Left ventricle myocardium superior (tissue), 1 donor: ENCODE measurements around the gene TMEM35B. TPM values are rescaled to one million over a fixed set of nuclear protein-coding genes. Genes with fewer than 3 reads are reported as not detected.
"Not testable (repeated sequence)": the region's sequence is repeated elsewhere in the genome, so short reads cannot be mapped to it uniquely, and the experiment has no call there.

ENCODE experiments used
- ATAC-seq: fragments of 200-7000 bp; cut with Tn5 transposase; one replicate; pipeline ENCODE4 v1.9.1; 2020; ENCODE audit warnings: mild to moderate bottlenecking, moderate library complexity
- DNase-seq: peaks from one replicate; pipeline ENCODE4 v3.0.0-alpha.2; 2020
- intact Hi-C: fragments of 100-400 bp; cut with micrococcal nuclease; formaldehyde crosslinking; loops from one replicate; pipeline ENCODE4 v1.11.0; 2022
- long read RNA-seq: library from polyadenylated mRNA; unstranded; transcript quantifications from one replicate; pipeline ENCODE4 v2.0.0, GENCODE V29; 2021
- total RNA-seq: library from RNA; stranded (reverse); fragmentation: NEBNext Ultra II Directional; extraction: Animal tissue kit (Norgen Biotek cat#: 25700); gene quantifications from one replicate; pipeline ENCODE4 v1.2.1, GENCODE V29; 2021
- donor health status: DM: no; HTN: yes; CAD: no; lungs with severe emphysema.

TMEM35B gene
- total RNA-seq: 7.8 TPM
- long read RNA-seq, transcript TMEM35B-201 (3 exons, 922 nt): major isoform, 11 of 11 reads
- long read RNA-seq, partial matches to known transcripts: 0 of 11 reads
- long read RNA-seq, other reads (novel, unspliced or antisense): 0 of 11 reads

- ATAC-seq: peak; percentile 95
- intact Hi-C loops: no loop called here
- DNase-seq: peak; percentile 87
Observed at GRCh38 chr1:34984793-34985608, at the start of gene TMEM35B. TSS of gene TMEM35B (minus strand) at chr1:34985347. CDS start at chr1:34985305, 42 bp downstream.

GRCh38 chr1:35033346-35033745, 48.2 kb upstream of the TMEM35B start:
- ATAC-seq (no peak), DNase-seq (no peak)
- intact Hi-C loops: no loop called here

GRCh38 chr1:35032384-35032739, 47.2 kb upstream of the TMEM35B start:
- intact Hi-C loops: no loop called here
- DNase-seq (no peak), ATAC-seq (no peak)

- ATAC-seq: peak; percentile 52
- intact Hi-C loops: no loop called here
Observed at GRCh38 chr1:35030756-35031446, 45.8 kb upstream of the TMEM35B start.

GRCh38 chr1:35030338-35030737, 45.2 kb upstream of the TMEM35B start:
- intact Hi-C loops: no loop called here
- ATAC-seq: no peak
- DNase-seq: no peak

More at GRCh38 chr1:35030756-35031446, 45.8 kb upstream of the TMEM35B start:
- DNase-seq: peak; percentile 31

- intact Hi-C loops: no loop called here
- no peak for DNase-seq
- ATAC-seq: no peak
Observed at GRCh38 chr1:35029761-35030160, 44.6 kb upstream of the TMEM35B start.

GRCh38 chr1:35016406-35016805, 31.3 kb upstream of the TMEM35B start:
- DNase-seq (no peak), ATAC-seq (no peak)
- intact Hi-C loops: no loop called here

- no peak for ATAC-seq
- intact Hi-C loops: no loop called here
- no peak for DNase-seq
Observed at GRCh38 chr1:35014486-35014885, 29.3 kb upstream of the TMEM35B start.

- ATAC-seq: no peak
- intact Hi-C loops: no loop called here
- DNase-seq: no peak
Observed at GRCh38 chr1:35005711-35006110, 20.6 kb upstream of the TMEM35B start.

- no peak for ATAC-seq
- intact Hi-C loops: no loop called here
- no peak for DNase-seq
Observed at GRCh38 chr1:35001743-35002142, 16.6 kb upstream of the TMEM35B start.

- intact Hi-C loops: no loop called here
- ATAC-seq: no peak
Observed at GRCh38 chr1:34994878-34995277, 9.7 kb upstream of the TMEM35B start.

GRCh38 chr1:34988581-34988980, 3.4 kb upstream of the TMEM35B start:
- ATAC-seq (no peak), DNase-seq (no peak)
- intact Hi-C loops: no loop called here

More at GRCh38 chr1:34994878-34995277, 9.7 kb upstream of the TMEM35B start:
- DNase-seq: no peak

GRCh38 chr1:34988147-34988546, 3.0 kb upstream of the TMEM35B start:
- intact Hi-C loops: no loop called here
- ATAC-seq: no peak
- no peak for DNase-seq

- intact Hi-C loops: no loop called here
- ATAC-seq: no peak
- no peak for DNase-seq
Observed at GRCh38 chr1:34987018-34987417, 1.9 kb upstream of the TMEM35B start.

GRCh38 chr1:34985609-34985904, 410 bp upstream of the TMEM35B start:
- ATAC-seq, DNase-seq, intact Hi-C loops: not testable (repeated sequence)

GRCh38 chr1:34984435-34984792, 733 bp downstream of the TMEM35B start:
- no peak for DNase-seq
- intact Hi-C loops: no loop called here
- ATAC-seq: peak; percentile 66

GRCh38 chr1:34983700-34984355, 1.3 kb downstream of the TMEM35B start:
- intact Hi-C loops: no loop called here
- ATAC-seq (no peak), DNase-seq (no peak)

GRCh38 chr1:34982820-34983376, 2.2 kb downstream of the TMEM35B start:
- DNase-seq (no peak), ATAC-seq (no peak)

GRCh38 chr1:34980715-34981114, 4.4 kb downstream of the TMEM35B start:
- ATAC-seq (no peak), DNase-seq (no peak)
- intact Hi-C loops: no loop called here

More at GRCh38 chr1:34982820-34983376, 2.2 kb downstream of the TMEM35B start:
- intact Hi-C loops: no loop called here

- intact Hi-C loops: no loop called here
- DNase-seq (no peak), ATAC-seq (no peak)
Observed at GRCh38 chr1:34978921-34979320, 6.2 kb downstream of the TMEM35B start.
